Fibroblast of mammary gland (primary cell): ENCODE data around the gene PRKN.

ENCODE experiments used
- DNase-seq: peaks from one replicate; pipeline ENCODE4 v3.0.0-alpha.2; 2010; ENCODE audit warnings: low read depth
- H3K4me3 ChIP-seq: 2 replicates; pipeline ENCODE4 v1.5.1; 2011; ENCODE audit warnings: low read depth, mild to moderate bottlenecking, low read length, moderate library complexity; ENCODE audit not compliant: control insufficient read depth
- TF ChIP-seq, protein P1 (sequence below): conservative IDR thresholded peaks from 2 replicates; pipeline ENCODE4 v1.5.1; 2011; ENCODE audit warnings: low read depth, low read length, inconsistent platforms; ENCODE audit not compliant: control insufficient read depth, insufficient read depth

Gene PRKN

DNA sequence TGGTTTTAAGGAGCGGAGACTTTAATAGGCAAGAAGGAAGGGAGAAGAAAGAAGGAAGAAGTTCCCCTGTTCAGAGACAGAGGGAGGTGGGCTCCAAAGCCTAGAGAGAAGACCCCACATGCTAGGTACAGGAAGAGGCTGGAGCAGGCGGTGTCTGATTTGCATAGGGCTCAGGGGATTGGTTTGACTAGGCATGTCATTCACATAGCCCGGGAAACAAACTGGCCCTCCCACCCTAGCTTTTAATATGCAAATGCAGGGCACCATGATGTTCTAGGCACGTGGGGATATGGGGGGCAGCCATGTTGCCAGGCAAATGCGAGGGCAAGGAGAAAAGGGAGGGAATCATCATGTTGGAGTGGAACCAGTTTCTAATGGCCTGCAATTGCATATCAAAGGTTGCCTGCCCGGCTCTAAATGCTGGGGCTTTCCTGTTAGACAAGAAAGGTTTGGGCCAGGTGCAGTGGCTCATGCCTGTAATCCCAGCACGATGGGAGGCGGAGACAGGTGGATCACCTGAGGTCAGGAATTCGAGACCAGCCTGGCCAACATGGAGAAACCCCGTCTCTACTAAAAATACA is 1419.4 kb downstream of the PRKN start:
- TF ChIP-seq, protein P1, sequence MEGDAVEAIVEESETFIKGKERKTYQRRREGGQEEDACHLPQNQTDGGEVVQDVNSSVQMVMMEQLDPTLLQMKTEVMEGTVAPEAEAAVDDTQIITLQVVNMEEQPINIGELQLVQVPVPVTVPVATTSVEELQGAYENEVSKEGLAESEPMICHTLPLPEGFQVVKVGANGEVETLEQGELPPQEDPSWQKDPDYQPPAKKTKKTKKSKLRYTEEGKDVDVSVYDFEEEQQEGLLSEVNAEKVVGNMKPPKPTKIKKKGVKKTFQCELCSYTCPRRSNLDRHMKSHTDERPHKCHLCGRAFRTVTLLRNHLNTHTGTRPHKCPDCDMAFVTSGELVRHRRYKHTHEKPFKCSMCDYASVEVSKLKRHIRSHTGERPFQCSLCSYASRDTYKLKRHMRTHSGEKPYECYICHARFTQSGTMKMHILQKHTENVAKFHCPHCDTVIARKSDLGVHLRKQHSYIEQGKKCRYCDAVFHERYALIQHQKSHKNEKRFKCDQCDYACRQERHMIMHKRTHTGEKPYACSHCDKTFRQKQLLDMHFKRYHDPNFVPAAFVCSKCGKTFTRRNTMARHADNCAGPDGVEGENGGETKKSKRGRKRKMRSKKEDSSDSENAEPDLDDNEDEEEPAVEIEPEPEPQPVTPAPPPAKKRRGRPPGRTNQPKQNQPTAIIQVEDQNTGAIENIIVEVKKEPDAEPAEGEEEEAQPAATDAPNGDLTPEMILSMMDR: no peak
- H3K4me3 ChIP-seq: no peak overlapping the region
- no peak for DNase-seq

DNA sequence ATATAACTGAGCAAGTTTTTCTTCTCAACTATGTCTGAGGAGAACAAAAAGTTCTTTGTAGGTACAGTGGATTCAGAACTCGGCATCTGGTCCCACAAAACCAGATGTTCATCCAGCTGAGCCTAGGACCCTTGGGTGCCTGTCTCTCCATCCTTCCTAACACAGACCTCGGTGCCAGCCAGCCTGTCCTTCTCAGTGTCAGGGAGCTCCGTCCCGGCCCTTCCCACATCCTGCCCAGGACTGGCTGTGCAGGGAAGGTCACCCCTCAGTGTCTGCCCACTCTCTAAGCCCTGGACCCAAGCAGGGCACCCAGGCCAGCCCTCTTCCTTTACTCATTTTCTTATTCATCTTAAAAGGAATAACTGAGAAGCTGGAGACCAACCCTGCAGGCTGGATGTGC is 1421.7 kb downstream of the PRKN start:
- H3K4me3 ChIP-seq: no peak overlapping the region
- DNase-seq: no peak
- TF ChIP-seq, protein P1: no peak

DNA sequence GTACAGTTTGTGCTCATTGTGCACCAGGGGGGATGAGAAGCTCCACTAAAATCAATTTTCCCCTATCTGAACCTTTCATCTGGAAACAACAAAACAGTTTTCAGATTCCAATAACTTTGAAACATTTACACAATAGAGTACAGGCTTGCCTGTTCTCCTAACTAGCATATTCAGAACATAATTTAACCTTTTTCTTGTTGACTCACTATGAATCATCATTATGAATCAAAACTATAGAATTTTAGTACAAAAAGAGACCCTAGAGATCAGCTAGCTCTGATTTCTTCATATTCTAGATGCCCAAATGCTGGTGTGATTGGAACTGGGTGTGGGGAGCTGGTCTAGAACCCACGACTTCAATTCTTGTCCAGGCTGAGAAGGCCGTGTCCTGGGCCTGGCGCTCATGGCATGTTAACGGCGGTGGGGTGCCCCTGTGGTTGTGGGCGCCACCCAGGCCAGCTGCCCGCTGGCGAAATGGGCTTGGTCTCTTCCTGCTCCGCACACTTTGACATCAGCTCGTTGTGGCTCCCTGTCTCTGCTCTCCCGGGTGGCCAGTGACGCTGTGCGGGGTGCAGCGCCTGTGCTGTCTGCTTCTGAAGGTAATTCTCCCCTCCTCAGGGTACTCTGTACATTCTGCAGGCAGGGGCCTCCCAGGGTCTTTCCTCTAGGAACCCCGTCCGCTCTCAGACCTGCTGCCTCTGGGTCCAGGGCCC is 1423.8 kb downstream of the PRKN start:
- no peak overlapping the region for H3K4me3 ChIP-seq
- peak; percentile 70 for DNase-seq
- TF ChIP-seq, protein P1: no peak

DNA sequence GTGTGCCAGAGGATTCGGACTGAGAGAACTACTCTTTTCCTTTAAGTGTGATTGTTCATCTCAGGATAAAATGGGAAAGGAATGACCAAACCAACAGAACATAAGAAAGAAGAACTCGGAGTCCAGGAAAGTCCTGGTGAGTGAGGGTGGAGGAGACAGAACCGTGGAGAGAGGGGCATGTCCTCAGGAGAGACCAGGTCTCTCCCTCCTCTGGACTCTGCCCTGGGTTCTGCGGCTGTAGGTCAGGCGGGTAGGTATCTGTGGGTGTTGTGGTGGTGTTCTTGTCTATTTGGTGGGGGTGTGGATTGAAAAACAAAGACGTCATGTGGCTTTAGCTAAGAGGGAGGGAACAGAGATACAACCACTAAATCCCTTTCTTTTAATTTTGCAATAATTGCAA is 1424.6 kb downstream of the PRKN start:
- H3K4me3 ChIP-seq: no peak overlapping the region
- TF ChIP-seq, protein P1: no peak
- DNase-seq: no peak

DNA sequence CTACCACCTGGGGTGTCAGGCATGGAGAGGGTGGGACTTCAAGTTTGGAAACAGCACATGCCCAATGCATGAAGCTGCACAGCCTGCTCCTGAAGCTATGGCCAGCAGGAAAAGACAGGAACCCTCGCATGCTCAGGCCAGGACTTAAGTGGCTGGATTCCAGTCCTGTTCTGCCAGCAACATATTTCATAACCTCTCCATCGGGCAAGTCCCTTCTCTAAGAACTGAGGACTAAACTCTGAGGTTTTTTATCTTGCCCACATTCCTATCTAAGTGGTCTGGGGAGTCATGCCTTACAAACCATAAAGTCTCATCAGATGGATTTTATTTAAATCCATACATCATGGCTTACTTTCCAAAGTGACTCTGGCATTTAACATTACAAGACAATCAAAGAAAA is 1426.2 kb downstream of the PRKN start:
- TF ChIP-seq, protein P1: no peak
- DNase-seq: peak; percentile 70
- no peak overlapping the region for H3K4me3 ChIP-seq

DNA sequence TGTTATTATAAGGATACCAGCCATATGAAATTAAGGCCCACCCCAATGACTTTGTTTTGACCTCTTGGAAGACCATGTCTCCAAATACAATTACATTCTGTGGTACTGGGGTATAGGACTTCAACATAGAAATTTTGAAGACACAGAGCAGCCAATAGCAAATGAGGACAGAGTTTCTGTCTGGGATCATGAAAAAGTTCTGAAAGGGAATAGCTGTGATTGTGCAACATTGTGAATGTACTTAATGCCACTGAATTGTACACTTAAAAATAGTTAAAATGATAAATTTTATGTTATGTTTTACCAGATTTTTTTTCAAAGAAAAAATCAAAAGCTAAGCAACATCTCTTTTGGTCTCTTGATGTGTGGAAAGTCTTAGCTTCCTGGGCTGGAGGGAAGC is 1426.7 kb downstream of the PRKN start:
- no peak overlapping the region for H3K4me3 ChIP-seq
- peak; percentile 14 for DNase-seq
- TF ChIP-seq, protein P1: no peak
